Tibial nerve (tissue), 4 donors: ENCODE data around the gene DGKH.

Experiments
- CTCF ChIP-seq, 5 experiments: fragments of 200-600 bp in 3 of 5; fragments of 450-650 bp in 2 of 5; sonication (generic) in 3 of 5; IDR thresholded peaks; one replicate each; pipeline ENCODE4 v1.5.1; 2016 to 2019; ENCODE audit warnings: antibody characterized with exemption in 5 of 5, mild to moderate bottlenecking in 3 of 5, moderate library complexity in 2 of 5
- EP300 ChIP-seq, 2 donors: sonication (generic); formaldehyde crosslinking; IDR thresholded peaks; one replicate each; pipeline ENCODE4 v1.6.1; 2017; ENCODE audit warnings: antibody characterized with exemption in 2 of 2, mild to moderate bottlenecking in 1 of 2
- POLR2A ChIP-seq, 2 donors: fragments of 450-650 bp; IDR thresholded peaks; one replicate each; pipeline ENCODE4 v1.6.1; 2017; ENCODE audit warnings: antibody characterized with exemption in 2 of 2, mild to moderate bottlenecking in 2 of 2, moderate library complexity in 2 of 2

GRCh38 chr13:42099962-42100675 lies 51.7 kb downstream of the DGKH start:
- TF ChIP-seq CTCF (IDR thresholded peaks at IDR 0.05) (no peak), POLR2A (IDR thresholded peaks at IDR 0.05) (no peak), EP300 (IDR thresholded peaks at IDR 0.05) (no peak)
